T-helper 1 cell (primary cell): ENCODE measurements around the gene LMAN2L.

Source experiments
- DNase-seq, 5 donors: peaks; one replicate each; pipeline ENCODE4 v3.0.0-alpha.2; 2012 to 2020
- total RNA-seq, 4 donors: gene quantifications; one replicate each; lab custom pipeline; 2026; lab: John Stamatoyannopoulos, UW

Gene LMAN2L, protein sequence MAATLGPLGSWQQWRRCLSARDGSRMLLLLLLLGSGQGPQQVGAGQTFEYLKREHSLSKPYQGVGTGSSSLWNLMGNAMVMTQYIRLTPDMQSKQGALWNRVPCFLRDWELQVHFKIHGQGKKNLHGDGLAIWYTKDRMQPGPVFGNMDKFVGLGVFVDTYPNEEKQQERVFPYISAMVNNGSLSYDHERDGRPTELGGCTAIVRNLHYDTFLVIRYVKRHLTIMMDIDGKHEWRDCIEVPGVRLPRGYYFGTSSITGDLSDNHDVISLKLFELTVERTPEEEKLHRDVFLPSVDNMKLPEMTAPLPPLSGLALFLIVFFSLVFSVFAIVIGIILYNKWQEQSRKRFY
- 4.5 to 8.7 (median 7.3) reads per million in 4 donors for total RNA-seq

DNA sequence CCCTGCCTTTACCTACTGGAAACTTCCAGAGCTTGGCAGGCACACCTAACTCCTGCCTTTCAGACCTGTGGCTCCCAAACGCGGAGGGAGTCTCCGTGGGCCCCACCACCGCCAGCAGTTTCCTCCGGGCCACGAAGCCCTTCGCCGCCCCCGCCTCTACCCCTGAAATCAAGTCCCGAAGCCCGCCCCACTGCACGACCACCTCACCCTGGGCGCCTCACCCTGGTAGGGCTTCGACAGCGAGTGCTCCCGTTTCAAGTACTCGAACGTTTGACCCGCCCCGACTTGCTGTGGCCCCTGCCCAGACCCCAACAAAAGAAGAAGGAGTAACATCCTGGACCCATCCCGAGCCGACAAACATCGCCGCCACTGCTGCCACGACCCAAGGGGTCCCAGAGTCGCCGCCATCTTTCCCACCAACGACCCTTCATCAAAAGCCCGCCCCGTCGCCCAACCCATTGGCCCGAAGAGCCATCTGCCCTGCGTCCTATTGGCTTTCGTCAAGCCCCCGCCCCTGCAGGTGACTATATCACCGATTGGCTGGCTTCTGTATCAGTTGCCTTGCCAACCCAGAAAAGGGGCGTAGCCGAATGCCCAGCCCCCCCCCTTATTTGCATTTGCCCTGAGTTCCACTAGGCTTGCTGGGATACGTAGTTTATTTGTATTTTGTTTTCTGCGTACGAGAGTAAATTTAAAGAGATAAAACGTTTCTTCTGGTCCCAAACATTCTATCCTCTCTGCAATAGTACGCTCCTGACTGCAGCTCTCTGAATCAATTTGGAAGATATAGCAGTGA lies at the start of gene LMAN2L:
TSS of gene LMAN2L (minus strand) at position 432 of the 796 bp plus-strand sequence. CDS start at position 408, 24 bp downstream.
- DNase-seq: peak; percentile 92 to 98 (median 95)

DNA sequence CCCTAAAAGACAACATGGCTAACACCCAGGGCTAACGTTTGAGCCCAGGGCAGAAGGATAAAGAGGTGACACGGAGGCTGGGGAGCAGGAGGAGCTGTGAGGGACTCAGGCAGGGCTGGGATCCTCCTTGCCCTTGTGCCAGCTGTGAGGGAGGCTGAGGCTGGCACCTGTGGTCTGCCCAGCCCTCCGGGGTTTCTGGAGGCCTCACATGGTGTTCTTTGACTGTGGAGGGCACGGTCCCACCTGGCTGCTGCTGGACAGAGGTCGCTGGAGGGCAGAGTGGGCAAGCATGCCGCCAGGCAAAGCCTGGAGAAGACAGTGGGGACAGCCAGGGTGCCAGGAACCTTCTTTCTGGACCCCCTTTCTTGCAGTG lies 49.4 kb upstream of the LMAN2L start:
- DNase-seq: no peak

DNA sequence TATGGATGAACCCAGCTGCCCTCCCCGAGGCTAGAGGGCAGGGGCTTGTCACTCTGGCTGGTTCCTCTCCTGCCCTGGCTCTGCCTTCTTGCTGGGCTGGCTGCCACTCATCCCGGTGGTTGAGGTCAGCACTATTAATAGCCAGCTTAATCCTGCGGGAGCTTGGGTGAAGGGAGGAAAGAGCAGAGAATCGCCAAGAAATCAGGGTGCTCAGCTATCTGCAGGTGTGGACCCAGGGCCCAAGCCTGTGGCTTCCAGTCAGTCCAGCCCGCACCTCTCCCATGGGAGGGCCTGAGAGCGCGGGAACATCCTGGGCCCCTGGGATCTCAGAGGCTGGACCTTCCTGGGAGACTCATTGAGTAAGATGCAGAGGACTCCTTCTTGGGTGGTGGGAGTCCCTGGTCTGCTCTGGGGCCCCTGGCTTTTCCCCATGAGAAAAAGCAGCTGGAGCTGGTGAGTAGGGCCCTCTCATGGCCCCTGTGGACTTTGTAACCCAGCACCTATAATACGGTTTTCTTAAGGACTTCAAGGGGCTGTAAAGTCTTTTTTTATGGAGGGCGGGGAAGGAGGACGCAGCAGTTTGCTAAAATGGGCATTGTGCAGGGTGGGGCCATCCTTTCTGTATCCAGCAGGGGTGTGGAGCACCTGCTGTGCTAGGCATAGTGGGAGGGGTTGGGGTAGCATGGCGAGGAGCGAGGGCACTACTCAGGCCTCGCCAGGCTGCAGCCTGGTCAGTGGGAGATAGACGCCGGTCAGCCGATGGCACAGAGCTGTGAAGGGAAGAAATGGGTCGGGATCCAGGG lies 48.8 kb upstream of the LMAN2L start:
- DNase-seq: no peak

DNA sequence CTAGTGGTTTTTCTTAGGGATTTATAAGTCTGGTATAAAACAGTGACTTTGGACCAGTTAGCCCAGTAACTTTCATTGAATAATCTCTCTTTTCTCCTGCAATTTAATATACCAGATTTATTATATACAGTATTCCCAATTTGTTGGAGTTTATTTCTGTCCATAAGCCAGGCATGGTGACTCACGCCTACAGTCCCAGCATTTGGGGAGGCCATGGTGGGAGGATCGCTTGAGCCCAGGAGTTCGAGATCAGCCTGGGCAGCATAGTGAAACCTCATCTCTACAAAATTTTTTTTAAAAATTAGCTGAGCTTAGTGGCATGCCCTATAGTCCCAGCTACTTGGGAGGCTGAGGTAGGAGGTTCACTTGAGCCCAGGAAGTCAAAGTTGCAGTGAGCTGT lies 47.5 kb upstream of the LMAN2L start:
- DNase-seq: no peak

DNA sequence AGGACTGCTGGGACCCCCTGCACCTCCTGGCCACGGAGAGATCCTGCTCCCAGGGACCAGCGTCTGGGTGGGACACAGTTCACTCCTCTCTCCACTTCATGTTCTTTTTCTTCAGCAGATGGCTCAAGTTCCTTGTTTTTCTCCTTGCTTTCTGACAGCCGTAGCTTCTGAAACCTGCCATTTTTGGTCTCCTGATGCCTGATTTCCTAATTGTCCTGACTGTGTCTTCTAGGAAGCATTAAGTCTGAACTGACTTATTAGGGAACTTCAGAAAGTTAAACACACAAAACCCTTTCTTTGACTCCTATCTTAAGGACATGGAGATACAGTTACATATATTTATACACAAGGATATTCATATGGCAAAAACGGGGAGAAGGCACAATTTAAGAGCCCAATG lies 43.5 kb upstream of the LMAN2L start:
- no peak for DNase-seq

DNA sequence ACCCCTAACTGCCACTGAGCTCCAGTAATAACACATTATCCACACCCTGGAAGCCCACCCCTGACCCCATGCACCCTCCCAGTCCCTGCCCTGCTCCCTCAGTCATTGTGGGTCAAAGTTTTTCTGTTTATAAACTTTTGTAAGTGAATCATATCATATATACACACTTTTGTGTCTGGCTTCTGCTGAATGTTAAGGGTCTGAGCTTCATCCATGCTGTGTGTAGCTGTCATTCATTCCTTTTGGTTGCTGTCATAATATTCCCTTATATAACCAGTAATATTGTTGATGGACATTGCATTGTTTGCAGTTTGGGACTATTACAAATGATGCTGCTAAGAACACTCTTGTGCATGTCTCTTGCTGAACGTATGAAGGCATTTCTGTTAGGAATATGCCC lies 35.3 kb upstream of the LMAN2L start:
- no peak for DNase-seq

DNA sequence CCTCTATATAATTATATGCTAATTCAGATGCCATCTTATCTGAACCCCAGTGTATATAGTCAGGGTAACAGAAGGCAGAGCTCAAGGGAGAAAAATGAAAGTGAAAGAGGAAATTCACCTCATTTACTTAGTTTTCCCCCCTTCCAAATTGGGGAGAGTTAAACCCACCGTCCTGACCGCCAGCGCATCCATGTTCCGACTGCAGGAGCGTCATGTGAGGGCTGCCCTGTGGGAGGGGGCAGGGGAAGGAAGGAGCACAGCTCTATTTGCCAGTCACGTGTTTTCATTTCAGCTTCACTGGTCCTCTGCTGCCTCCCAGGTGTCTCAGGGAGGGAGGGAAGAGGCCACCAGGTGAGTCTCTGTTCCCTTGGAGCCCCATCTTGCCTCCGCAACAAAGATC lies 34.1 kb upstream of the LMAN2L start:
- peak in 4 of 5 donors; percentile 35 to 43 (median 40) for DNase-seq

DNA sequence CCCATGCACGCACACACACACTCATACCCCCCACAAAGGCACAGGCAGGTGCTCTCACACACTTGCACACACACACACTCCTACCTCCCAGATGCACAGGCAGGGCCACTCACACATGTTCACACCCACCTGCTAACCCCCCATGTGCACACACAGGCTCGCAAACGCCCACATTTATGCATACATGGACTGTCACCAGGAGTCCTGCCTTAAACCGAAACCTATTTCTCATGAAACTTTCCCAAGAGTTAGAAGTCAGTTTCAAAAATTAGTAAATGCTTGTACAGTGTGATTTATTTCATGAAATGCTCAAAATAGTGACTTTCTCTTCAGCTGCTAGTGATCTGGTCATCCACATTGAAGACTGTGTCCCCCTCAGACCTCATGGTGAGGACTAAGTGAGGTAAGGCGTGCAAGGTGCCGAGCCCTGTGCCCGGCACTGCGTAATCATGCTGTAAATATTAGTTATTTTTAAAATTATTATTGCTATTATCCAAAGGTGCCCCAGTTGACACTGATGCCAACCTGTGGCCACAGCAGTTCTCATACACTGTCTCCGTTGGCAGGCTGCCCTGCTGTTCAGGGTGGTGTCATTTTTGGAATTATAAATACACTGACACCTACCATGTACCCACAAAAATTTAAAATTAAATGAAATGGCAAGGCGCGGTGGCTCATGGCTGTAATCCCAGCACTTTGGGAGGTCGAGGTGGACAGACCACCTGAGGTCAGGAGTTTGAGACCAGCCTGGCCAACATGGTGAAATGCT lies 33.2 kb upstream of the LMAN2L start:
- no peak for DNase-seq

DNA sequence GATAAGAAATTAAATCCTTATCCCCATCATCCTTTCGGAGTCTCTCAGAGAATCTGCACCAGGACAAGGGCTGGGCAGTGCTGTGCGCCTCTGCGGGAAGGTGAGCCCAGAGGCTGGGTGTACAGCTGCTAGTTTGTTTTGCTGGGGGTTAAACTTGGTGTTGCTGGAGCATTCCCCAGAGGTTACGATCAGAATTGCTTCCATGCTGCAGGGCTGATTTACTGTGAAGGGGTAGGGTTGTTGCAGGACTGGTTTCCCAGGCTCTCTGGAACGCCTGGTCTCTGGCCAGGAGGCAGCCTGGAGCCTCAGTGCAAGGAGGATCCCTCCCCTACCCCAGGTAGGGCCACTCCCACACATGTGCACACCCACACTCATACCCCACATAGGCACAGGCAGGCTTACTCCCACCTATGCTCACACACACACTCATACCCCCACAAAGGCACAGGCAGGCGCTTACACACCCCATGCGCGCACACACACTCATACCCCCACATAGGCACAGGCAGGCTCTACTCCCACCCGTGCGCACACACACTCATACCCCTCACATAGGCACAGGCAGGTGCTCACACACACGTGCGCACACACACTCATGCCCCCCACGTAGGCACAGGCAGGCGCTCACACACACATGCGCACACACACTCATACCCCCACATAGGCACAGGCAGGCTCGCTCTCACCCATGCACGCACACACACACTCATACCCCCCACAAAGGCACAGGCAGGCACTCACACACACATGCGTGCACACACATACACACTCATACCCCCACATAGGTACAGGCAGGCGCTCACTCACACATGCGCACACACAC lies 32.1 kb upstream of the LMAN2L start:
- DNase-seq: no peak

DNA sequence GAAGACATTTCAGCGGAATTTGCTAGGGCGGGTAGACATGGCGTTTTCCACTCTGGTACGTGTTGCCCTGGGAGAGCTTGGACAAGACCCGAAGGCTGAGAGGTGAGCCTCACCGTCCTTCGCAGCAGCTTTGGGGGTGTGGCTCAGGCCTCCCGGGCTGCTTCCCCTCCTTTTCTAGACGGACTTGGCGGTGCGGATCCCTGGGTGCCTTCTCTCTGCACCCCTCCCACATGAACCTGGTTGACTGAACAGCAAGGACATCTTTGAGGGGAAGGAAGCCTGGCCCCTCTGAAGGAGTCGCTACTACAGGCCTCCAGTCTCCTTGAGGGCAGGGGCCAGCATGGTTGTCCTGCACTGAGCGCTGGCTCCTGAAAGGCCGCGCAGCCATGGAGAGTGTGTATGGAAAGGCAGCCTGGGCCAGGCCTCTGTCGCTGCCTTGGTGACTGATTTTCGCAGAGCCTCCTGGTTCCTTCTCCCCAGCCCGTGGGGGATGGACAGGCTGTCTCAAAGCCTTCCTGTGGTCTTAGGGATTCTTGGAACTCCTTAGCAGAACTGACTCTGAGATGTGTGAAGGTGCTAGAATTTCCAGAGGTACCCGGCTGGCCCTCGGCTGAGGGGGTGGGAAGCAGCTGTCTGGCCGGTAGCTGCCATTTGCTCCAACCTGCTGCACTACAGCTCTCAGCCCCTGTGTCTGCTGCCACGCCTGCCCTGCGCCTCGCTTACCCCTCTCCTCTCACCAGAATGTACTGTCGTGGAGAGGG lies 30.8 kb upstream of the LMAN2L start:
- no peak for DNase-seq

DNA sequence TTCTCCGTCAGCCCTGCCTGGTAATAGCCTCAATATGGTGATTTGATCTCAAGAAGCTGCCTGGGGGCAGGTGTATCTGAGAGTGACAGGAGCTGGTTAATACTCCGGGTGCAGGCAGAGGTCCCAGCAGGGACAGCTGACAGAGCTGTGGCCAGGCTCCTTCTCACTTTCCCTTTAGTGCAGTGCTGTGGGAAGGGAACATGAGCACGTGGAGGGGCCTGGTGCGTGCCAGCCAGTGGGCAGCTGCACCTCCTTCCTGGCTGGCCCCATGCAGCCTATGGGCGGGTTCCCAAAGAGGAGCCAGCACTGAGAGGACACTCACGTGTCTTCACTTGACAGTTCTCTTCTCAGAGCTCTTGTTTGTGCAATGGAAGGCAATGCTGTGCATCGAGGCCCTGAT lies 29.9 kb upstream of the LMAN2L start:
- DNase-seq: no peak

DNA sequence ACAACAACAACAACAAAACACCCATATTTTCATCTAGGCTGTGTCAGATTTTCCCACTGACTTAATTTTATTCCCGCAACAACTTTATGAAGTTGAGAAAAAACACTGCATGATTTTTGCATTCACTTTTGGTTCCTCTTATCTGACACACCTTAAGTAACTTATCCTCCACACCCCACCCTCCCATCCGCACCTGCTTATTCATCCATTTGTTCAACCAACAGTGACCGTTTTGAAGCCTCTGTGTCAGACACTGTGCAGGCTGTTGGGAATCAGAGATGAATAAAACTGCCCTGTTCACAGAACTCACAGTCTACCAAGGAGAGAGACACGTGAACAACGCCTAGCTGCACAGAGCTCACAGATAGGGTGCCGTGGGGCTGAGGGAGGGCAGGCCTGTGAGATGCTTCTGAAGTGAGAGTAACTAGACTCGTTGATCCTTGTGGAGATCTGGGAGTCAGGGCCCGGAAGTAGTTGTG lies 28.3 kb upstream of the LMAN2L start:
- DNase-seq: no peak

DNA sequence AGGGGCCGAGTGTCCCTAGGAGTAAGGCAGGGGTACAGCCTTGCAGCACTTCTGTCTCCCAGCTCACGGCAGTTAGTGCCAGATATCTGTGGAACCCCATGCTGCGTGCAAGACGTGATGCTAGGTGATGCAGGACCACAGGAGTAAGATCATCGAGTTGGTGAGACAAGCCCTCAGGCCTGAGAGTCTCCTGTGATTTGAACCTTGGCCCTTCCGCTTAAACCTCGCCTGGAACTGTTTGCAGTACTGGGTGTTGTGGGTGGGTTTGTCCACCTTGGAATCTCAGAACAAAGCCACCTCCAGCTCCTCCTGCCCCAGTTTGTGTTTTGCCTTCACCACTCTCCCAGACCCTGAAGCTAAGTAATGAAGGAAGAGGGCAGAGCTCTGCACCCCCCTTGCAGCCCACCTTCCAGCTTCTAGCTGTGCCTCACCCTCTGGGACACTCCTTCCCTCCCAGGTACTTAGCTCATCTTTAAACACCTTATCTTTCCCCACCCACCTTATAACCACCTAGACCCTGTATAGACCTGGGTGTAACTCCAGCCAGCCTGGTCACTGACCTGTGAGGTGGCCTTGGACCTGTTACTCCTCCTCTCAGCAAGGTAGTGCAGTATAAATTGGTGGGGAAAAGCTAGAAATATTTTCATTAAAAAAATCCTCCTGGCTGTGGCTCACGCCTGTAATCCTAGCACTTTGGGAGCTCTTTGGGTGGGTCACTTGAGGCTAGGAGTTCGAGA lies 27.4 kb upstream of the LMAN2L start:
- no peak for DNase-seq

DNA sequence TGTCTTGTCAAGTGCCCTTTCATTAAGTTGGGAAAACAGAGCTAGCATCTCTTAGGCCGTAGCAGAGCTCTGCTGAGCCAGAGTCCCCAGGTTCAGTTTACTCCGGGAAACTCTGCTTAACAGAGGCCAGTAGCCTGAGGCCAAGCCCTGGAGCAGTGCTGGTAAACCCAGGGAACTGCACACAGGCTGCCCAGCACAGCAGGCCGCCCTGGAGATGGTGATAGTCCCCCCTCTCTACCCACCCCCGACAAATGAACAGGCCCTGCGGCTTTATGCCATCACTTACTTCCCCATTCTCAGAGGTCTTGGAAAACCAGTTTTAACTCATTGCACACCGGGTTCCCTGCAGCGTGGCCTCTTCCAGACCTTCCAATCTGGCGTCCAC lies 24.4 kb upstream of the LMAN2L start:
- no peak for DNase-seq

DNA sequence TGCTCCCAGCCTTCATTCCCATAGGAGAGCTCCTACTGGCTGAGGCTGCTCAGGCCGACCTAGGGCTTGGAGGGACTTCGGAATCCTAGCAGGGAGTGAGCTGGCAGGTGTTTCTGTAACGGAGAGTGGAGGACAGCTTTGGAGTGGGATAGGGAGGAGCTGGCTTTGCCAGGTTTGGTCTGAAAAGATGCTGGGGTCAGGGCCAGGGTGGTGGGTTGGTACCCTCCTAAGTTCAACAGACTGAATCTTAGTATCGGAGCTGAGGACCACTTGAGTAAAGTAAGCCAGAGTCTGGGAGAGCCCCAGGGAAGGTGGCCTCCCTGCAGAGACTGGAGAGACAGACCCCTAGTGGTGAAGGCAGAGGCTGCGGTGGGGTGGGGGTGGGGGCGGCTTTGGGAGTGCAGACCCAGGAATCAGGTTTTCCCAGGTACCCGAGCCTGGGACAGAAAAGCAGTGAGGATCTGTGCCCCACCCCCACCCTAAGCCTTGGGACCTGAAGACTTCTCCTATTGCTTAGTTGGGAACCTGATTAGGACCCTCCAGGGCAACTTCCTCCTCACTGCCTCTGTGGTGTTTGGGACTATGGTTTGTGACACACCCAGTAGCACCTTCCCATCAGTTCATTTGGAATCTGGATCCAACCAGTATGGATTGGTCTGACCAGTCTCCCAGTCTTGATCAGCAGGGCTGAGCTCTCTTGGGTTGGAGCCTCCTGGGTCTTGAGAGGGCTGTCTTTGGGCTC lies 23.8 kb upstream of the LMAN2L start:
- DNase-seq: no peak

DNA sequence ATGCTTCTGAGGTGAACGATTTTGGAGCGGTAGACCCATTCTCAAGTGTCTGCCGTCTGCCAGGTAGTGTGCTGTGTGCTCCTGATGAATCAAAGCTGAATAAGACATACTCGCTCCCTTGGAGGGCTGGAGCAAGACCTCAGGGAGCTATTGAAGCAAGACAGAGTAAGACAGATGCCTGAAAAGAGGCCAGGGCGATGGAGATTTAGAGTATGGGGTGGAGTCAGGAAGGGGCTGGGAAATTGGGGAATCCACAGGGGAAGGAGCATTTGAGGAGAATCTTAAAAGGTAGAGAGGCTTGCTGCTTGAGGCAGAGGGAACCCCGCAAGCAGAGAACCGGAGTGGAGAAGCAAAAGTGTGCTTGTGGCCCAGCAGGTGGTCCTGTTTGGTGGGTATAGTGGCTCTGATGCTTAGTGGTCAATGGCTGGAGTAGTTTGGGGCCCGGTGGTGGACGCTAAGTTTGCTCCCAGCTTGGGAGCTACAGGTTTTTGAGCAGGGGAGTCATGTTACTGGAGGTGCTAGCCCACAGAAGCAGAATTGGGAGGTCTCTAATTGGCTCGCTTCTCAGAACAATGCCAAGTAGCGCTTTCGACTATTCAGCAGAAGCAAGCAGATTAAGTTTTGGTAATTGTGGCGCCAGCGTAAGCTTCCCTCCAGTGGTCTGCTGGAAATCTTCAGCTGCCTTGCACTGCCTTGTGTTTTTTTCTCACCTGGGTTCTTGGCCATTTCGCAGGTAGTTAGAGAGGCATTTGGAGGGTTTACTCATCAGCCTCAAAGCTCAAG lies 22.9 kb upstream of the LMAN2L start:
- no peak for DNase-seq

DNA sequence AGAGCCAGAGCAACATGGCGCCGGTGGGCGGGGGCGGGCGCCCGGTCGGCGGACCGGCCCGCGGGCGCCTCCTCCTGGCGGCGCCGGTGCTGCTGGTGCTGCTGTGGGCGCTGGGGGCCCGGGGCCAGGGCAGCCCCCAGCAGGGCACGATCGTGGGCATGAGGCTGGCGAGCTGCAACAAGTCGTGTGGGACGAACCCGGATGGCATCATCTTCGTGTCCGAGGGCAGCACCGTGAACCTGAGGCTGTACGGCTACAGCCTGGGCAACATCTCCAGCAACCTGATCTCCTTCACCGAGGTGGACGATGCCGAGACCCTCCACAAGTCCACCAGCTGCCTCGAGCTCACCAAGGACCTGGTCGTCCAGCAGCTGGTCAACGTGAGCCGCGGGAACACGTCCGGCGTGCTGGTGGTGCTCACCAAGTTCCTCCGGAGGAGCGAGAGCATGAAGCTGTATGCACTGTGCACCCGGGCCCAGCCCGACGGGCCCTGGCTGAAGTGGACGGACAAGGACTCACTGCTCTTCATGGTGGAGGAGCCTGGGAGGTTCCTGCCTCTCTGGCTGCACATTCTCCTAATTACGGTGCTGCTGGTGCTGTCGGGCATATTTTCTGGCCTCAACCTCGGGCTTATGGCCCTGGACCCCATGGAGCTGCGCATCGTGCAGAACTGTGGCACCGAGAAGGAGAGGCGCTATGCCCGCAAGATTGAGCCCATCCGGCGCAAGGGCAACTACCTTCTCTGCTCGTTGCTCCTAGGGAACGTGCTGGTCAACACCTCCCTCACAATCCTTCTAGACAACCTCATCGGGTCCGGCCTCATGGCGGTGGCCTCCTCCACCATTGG lies 21.3 kb upstream of the LMAN2L start:
- no peak for DNase-seq
